Fibroblast of the aortic adventitia (primary cell): Measurements from ENCODE around the gene PEAK1. TPM values are rescaled to one million over a fixed set of nuclear protein-coding genes. Genes with fewer than 3 reads are reported as not detected.

Experiments
- DNase-seq: peaks from one replicate; pipeline ENCODE4 v3.0.0-alpha.2; 2010; ENCODE audit warnings: low read depth
- H3K4me3 ChIP-seq: 2 replicates; pipeline ENCODE4 v1.5.1; 2011; ENCODE audit warnings: low read depth, mild to moderate bottlenecking, control low read depth, low read length, moderate library complexity
- total RNA-seq: library from RNA; depleted of rRNA; stranded (reverse); fragments of >200 nt; gene quantifications from 2 replicates; pipeline ENCODE4 v1.2.3, GENCODE V29; 2012; ENCODE audit warnings: low replicate concordance
- TF ChIP-seq, protein P1 (sequence below): IDR thresholded peaks from 2 replicates; pipeline ENCODE4 v1.5.1; 2011; ENCODE audit warnings: mild to moderate bottlenecking, low read length, control low read depth, inconsistent platforms; ENCODE audit not compliant: insufficient read depth

PEAK1 gene
- total RNA-seq, 1 donor = 98.2 TPM

DNA sequence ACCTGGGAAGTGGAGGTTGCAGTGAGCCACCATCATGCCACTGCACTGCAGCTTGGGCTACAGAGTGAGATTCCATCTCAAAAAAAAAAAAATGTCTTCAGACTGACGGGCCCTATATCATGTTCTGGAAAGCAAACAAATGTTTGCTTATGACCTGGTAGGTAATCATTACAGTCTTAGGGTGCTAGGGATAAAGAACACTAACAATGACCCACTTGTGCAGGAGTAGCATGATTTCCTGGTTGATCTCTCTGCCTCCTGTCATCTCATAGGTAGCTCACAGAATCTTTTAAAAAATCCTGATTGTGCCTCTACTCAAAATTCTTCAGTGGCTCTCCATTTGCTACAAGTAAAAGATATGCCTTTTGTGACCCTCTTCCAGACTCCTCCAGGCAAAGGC, 274.5 kb downstream of the PEAK1 start:
- no peak overlapping the region for H3K4me3 ChIP-seq
- TF ChIP-seq, protein P1, sequence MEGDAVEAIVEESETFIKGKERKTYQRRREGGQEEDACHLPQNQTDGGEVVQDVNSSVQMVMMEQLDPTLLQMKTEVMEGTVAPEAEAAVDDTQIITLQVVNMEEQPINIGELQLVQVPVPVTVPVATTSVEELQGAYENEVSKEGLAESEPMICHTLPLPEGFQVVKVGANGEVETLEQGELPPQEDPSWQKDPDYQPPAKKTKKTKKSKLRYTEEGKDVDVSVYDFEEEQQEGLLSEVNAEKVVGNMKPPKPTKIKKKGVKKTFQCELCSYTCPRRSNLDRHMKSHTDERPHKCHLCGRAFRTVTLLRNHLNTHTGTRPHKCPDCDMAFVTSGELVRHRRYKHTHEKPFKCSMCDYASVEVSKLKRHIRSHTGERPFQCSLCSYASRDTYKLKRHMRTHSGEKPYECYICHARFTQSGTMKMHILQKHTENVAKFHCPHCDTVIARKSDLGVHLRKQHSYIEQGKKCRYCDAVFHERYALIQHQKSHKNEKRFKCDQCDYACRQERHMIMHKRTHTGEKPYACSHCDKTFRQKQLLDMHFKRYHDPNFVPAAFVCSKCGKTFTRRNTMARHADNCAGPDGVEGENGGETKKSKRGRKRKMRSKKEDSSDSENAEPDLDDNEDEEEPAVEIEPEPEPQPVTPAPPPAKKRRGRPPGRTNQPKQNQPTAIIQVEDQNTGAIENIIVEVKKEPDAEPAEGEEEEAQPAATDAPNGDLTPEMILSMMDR = no peak
- no peak for DNase-seq

DNA sequence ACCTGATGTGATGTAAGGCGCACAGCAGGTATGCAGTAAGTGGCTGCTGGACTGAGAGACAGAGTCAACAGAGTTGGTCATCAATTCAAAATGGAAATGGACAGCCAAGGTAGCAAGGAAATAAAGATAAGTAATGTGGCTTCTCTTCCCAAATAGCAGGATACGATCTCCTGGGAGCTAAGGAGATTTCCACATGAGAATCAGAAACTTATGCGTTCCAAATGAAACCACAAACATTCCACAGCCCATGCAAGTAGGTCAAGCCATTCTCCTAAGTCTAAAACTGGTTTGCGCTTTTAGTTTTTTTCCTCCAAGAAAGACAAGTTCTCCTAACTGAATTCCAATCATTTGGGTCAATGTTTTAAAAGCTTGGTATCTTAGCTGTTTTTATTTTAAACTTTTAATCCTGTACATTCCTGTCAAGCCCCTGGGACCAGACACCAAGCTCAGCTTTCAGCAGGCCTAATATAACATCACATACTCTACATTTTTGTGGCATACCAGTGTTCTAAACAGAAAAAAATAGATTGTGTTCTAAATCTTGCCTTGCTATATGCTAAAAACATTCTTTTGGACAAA, 275.3 kb downstream of the PEAK1 start:
- H3K4me3 ChIP-seq = no peak overlapping the region
- TF ChIP-seq, protein P1 = no peak
- peak; percentile 98 for DNase-seq

DNA sequence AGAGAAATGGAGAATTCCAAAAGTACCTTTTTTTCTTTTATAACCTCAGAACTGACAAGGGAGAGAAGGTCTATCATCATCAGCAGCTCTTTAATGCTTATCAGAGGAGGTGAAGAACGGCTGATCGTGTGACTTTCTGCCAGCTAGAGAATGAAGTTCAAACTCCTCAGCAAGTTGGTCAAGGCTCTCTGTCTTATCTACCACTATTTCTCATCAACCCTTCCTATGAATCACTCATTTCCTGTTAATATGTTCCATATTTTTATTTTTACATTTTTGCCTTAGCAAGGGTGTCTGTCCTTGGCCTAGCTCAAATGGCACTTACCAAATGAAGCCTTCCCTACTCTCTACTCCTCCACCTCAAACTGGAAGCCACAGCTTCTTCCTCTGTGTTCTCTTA, 275.9 kb downstream of the PEAK1 start:
- TF ChIP-seq, protein P1 = no peak
- H3K4me3 ChIP-seq = no peak overlapping the region
- DNase-seq = peak; percentile 77

DNA sequence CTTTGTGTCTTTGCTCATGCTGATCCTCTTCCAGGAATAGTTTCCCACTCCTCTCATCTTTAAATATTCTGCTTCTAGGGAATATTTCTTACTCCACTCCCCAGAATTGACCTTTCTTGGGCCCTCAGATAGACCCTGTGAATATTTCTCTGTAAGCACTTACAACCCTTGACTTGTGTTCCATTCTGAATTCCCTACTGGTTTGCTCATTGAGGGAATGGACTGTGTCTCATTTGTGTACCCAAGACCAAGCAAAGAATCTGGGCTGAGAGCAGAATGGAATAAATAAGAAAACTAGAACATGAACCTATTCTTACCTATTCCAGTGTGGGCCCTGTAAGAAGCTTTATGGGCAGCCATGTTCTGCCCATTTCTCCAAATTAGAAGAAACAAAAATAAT, 276.3 kb downstream of the PEAK1 start:
- no peak for DNase-seq
- TF ChIP-seq, protein P1 = no peak
- no peak overlapping the region for H3K4me3 ChIP-seq

DNA sequence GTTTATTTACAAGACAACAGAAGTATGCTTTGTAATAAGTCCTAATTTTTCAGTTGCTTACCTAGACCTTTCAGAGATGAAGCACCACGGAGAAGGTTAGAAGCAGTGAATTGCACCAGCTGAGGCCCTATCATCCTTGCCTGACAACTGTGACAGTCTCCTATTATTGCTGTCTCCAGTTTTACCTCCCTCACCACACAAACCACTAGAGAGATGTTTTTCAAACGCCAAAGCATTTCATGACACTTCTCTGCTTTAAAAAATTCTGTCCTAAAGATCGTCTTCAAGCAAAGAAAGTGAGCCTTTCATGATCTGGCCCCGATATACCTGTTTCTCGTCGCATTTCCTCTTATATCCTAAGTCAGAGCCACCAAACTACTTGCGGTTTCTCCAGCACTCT, 276.7 kb downstream of the PEAK1 start:
- DNase-seq = no peak
- no peak overlapping the region for H3K4me3 ChIP-seq
- TF ChIP-seq, protein P1 = no peak

DNA sequence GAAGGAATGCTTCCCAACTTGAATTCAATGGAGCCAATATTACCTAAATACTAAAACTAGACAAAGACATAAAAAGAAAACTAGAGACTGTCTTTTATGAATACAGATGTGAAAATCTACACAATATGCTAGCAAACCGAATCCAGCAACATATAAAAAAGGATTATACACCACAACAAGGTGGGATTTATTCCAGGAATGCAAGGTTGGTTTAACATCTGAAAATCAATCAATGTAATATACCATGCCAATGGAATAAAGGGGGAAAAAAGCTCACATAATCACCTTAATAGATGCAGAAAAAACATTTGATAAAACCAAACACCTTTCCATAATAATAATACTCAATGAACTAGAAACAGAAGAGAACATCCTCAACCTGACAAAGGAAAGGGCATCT, 279.7 kb downstream of the PEAK1 start:
- TF ChIP-seq, protein P1 = no peak
- DNase-seq = no peak
- H3K4me3 ChIP-seq = no peak overlapping the region

DNA sequence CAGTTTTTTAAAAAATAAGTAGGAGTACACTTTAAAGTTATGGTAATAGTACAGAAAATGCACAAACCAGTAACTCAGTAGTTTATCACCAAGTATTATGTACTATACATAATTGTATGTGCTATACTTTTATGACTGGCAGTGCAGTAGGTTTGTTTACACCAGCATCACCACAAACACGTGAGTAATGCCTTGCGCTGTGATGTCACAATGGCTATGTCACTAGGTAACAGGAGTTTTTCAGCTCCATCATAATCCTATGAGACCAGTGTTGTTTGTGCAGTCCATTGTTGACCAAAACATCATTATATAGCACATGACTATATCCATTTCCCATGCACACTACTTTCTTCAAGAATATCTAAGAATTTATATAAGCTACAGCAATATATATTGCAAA, 280.6 kb downstream of the PEAK1 start:
- H3K4me3 ChIP-seq = no peak overlapping the region
- TF ChIP-seq, protein P1 = no peak
- no peak for DNase-seq
